Smooth muscle cell (in vitro differentiated cells): Measurements from ENCODE around the gene LILRB5. TPM values are rescaled to one million over a fixed set of nuclear protein-coding genes. Genes with fewer than 3 reads are reported as not detected.
"Not testable (repeated sequence)": the region's sequence is repeated elsewhere in the genome, so short reads cannot be mapped to it uniquely, and the experiment has no call there.

Experiments
- DNase-seq: peaks from one replicate; lab custom pipeline; 2025; ENCODE audit not compliant: unreplicated experiment; lab: John Stamatoyannopoulos, UW
- H2AFZ ChIP-seq: fragments of 200-600 bp; sonication (generic); 2 replicates; pipeline ENCODE4 v1.6.0; 2016; ENCODE audit warnings: antibody characterized with exemption, low read depth, mild to moderate bottlenecking
- H3F3A ChIP-seq: fragments of 200-600 bp; sonication (generic); 2 replicates; pipeline ENCODE4 v1.6.0; 2017; ENCODE audit warnings: antibody characterized with exemption, low read depth
- H3K27ac ChIP-seq: fragments of 200-600 bp; sonication (generic); 2 replicates; pipeline ENCODE4 v1.5.1; 2016; ENCODE audit warnings: low read depth, mild to moderate bottlenecking
- H3K27me3 ChIP-seq: fragments of 200-600 bp; sonication (generic); 2 replicates; pipeline ENCODE4 v1.6.1; 2016; ENCODE audit warnings: low read depth, mild to moderate bottlenecking
- H3K36me3 ChIP-seq: fragments of 200-600 bp; sonication (generic); 2 replicates; pipeline ENCODE4 v1.5.1; 2016; ENCODE audit warnings: low read depth
- H3K4me1 ChIP-seq: fragments of 200-600 bp; sonication (generic); 2 replicates; pipeline ENCODE4 v1.5.1; 2016; ENCODE audit warnings: low read depth
- H3K4me2 ChIP-seq: fragments of 200-600 bp; sonication (generic); 2 replicates; pipeline ENCODE4 v1.6.0; 2016; ENCODE audit warnings: mild to moderate bottlenecking
- H3K4me3 ChIP-seq: fragments of 200-600 bp; sonication (generic); 2 replicates; pipeline ENCODE4 v1.5.1; 2016; ENCODE audit warnings: mild to moderate bottlenecking
- H3K79me2 ChIP-seq: fragments of 200-600 bp; sonication (generic); 2 replicates; pipeline ENCODE4 v1.6.0; 2016; ENCODE audit warnings: low read depth, mild to moderate bottlenecking
- H3K9ac ChIP-seq: fragments of 200-600 bp; sonication (generic); 2 replicates; pipeline ENCODE4 v1.6.0; 2016; ENCODE audit warnings: low read depth
- H3K9me3 ChIP-seq: fragments of 200-600 bp; sonication (generic); replicated peaks from 2 replicates; pipeline ENCODE4 v1.5.1; 2016; ENCODE audit warnings: low read depth
- H4K20me1 ChIP-seq: fragments of 200-600 bp; sonication (generic); 2 replicates; pipeline ENCODE4 v1.6.0; 2016; ENCODE audit warnings: low read depth
- CTCF ChIP-seq: fragments of 200-600 bp; sonication (generic); IDR thresholded peaks from 2 replicates; pipeline ENCODE4 v1.5.1; 2017; ENCODE audit warnings: borderline replicate concordance, mild to moderate bottlenecking, antibody characterized with exemption; ENCODE audit not compliant: insufficient read depth, poor library complexity, severe bottlenecking
- WGBS: methylation state at CpG from one replicate; pipeline ENCODE4 v1.1.7; 2016; ENCODE audit warnings: low lambda C conversion rate; 5-methylcytosine and 5-hydroxymethylcytosine counted together
- polyA plus RNA-seq: library from polyadenylated mRNA; unstranded; fragments of >200 nt; fragmentation: Nextera tagmentation; extraction: Ambion mirVana; gene quantifications from 2 replicates; pipeline ENCODE4 v1.2.1, GENCODE V29; 2016
- total RNA-seq: library from RNA; depleted of rRNA; stranded (reverse); fragments of >200 nt; gene quantifications from 2 replicates; pipeline ENCODE4 v1.2.3, GENCODE V29; 2014

The LILRB5 gene
- total and polyA plus RNA-seq, 2 experiments from 2014 or later = not detected

- DNase-seq = no peak
- Histone ChIP-seq H3K36me3 (no peaks in the 10 kb centered on the region), H3F3A (peaks cover 71% of the 10 kb centered on the region), H2AFZ (no peak overlapping the region), H3K27me3 (no peaks in the 10 kb centered on the region), H3K4me2 (no peak overlapping the region), H4K20me1 (peaks cover 100% of the 10 kb centered on the region), H3K4me1 (peaks cover 6% of the 10 kb centered on the region), H3K9me3 (no peaks in the 10 kb centered on the region), H3K9ac (no peak overlapping the region), H3K27ac (no peak overlapping the region), H3K4me3 (no peak overlapping the region), H3K79me2 (peaks cover 40% of the 10 kb centered on the region)
- TF ChIP-seq CTCF = no peak
- WGBS = 78% methylated on average over 18 of the region's 18 CpGs
Measured at GRCh38 chr19:54207983-54208783, 48.9 kb downstream of the LILRB5 start.

DNA sequence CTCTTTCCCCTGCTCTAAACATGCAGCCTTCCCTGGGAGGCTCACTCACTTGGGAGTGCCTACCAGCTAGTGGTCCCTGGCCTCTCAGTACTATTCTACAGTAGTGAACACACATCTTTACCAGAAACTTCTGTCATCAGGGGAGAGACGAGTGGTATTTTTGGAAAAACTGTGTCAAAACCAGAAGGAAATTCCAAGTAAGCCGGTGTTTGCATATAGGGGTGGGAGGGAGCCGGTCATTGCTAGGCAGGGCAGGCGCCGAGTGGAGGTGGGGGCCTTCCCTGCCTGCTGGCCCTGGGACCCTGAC, 49.4 kb downstream of the LILRB5 start:
- Histone ChIP-seq H3F3A (peaks cover 71% of the 10 kb centered on the region), H3K36me3 (no peaks in the 10 kb centered on the region), H2AFZ (no peak overlapping the region), H3K4me3 (no peak overlapping the region), H3K79me2 (peaks cover 46% of the 10 kb centered on the region), H4K20me1 (peaks cover 100% of the 10 kb centered on the region), H3K4me1 (peaks cover 10% of the 10 kb centered on the region), H3K4me2 (no peak overlapping the region), H3K27ac (no peak overlapping the region), H3K27me3 (no peaks in the 10 kb centered on the region), H3K9me3 (no peaks in the 10 kb centered on the region), H3K9ac (no peak overlapping the region)
- no peak for DNase-seq
- 80% methylated on average over 5 of the region's 5 CpGs for WGBS
- TF ChIP-seq CTCF = no peak

DNA sequence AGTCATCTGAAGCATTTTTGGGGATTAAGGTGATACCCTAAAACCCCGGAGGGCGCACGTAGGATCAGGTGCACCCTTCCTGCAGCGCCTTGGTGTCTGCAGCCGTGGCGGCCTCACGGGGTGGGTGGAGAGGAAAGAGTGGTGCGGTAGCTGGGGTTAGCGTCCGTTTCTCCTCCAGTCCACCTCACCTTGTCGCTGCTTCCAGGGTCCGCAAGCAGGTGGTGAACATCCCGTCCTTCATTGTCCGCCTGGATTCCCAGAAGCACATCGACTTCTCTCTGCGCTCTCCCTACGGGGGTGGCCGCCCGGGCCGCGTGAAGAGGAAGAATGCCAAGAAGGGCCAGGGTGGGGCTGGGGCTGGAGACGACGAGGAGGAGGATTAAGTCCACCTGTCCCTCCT, 49.9 kb downstream of the LILRB5 start:
- not testable (repeated sequence) for H3K36me3 ChIP-seq, H3K4me2 ChIP-seq, H3K9me3 ChIP-seq, H3K27me3 ChIP-seq, H3K27ac ChIP-seq, H3K9ac ChIP-seq, H3K4me3 ChIP-seq, H2AFZ ChIP-seq, DNase-seq
- WGBS = 95% methylated on average over 23 of the region's 23 CpGs
- Histone ChIP-seq H3F3A (peaks cover 75% of the 10 kb centered on the region), H3K4me1 (peaks cover 15% of the 10 kb centered on the region), H4K20me1 (peaks cover 100% of the 10 kb centered on the region), H3K79me2 (peaks cover 49% of the 10 kb centered on the region)

- Histone ChIP-seq H4K20me1 (peaks cover 100% of the 10 kb centered on the region), H3K27me3 (no peaks in the 10 kb centered on the region), H3K79me2 (peaks cover 51% of the 10 kb centered on the region), H3K4me3 (no peak overlapping the region), H3K9ac (no peak overlapping the region), H2AFZ (no peak overlapping the region), H3K4me1 (peaks cover 18% of the 10 kb centered on the region), H3K27ac (no peak overlapping the region), H3K4me2 (no peak overlapping the region), H3K9me3 (no peaks in the 10 kb centered on the region), H3F3A (peaks cover 77% of the 10 kb centered on the region), H3K36me3 (no peaks in the 10 kb centered on the region)
- TF ChIP-seq CTCF = no peak
- DNase-seq = no peak
- 95% methylated on average over 13 of the region's 13 CpGs for WGBS
Measured at GRCh38 chr19:54206831-54207177, 50.3 kb downstream of the LILRB5 start.
